DND-41 (cell line): Measurements from ENCODE around the gene SRPRB.

Experiments
- CTCF ChIP-seq: IDR thresholded peaks from 2 replicates; pipeline ENCODE4 v1.5.1; 2012; ENCODE audit warnings: borderline replicate concordance, low read length, moderate library complexity, mild to moderate bottlenecking; ENCODE audit not compliant: poor library complexity, severe bottlenecking; ENCODE audit errors: extremely low read depth
- EZH2 ChIP-seq: IDR thresholded peaks from 3 replicates; pipeline ENCODE4 v1.6.1; 2012; ENCODE audit warnings: borderline replicate concordance, low read depth, mild to moderate bottlenecking, moderate library complexity, low read length, inconsistent platforms; ENCODE audit not compliant: severe bottlenecking

- TF ChIP-seq EZH2 (no peak), CTCF (no peak)
These were observed 30.3 kb upstream of the SRPRB start for GRCh38 chr3:133775309-133775708.
